Measurements from ENCODE around the gene LRP8. TPM values are rescaled to one million over a fixed set of nuclear protein-coding genes. Genes with fewer than 3 reads are reported as not detected.
A peak's percentile ranks its signal among the peaks of the same experiment; 100 is the strongest.

LRP8 gene
- total and polyA plus RNA-seq, 9 of the 15 experiments (the other 6 are each of a cell fraction or from before 2014, with no cell fraction given) = 7.1 to 56.1 (median 31.3) TPM

DNA sequence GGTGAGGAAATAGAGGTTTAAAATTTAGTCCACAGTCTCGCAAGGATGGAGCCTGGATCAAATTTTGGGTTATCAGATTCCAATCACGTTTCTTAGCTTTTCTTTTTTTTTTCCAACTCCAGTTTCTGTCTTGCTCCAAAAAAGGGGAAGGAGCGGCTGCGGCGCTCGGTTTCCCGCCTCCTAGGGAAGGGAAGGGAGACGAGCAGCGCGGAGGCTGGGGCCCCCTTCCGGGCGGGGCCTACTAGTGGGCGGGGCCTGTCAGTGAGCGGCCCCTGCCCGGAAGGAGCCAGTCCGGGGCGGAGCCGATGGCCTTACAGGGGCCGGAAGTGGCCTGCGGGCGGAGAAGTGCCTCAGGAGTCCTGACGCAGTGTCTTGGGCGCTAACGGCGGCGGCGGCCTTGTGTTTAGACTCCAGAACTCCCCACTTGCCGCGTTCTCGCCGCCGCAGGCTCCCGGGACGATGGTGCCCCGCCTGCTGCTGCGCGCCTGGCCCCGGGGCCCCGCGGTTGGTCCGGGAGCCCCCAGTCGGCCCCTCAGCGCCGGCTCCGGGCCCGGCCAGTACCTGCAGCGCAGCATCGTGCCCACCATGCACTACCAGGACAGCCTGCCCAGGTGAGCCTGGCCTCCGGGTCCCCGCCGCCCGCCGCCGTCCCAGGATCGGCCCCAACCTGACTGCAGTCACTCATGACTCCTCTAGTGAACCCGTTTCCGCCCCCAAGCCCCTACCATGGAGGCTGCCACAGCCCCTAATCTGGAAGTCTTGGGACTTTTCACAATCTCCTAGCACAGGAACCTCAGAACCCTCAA, 131.2 kb downstream of the LRP8 start, which contains the start of gene CPT2 (continued):
- TF ChIP-seq ZNF311 (CRISPR knock-in tag; IDR thresholded peaks at IDR 0.05) (no peak), ELF4 (CRISPR knock-in tag; IDR thresholded peaks at IDR 0.05) (0 out of 2 replicates have a peak, but pooled peaks have one; percentile 76), YBX1 (IDR thresholded peaks at IDR 0.05) (no peak), PBX2 (CRISPR knock-in tag; IDR thresholded peaks at IDR 0.05; ENCODE audit: low read depth) (no peak), PBX2 (tag; conservative IDR thresholded peaks at IDR 0.05; ENCODE audit: low read depth) (no peak), SMARCE1 (IDR thresholded peaks at IDR 0.05) (peak; percentile 72; the same call in 1 of the 2 replicates), HEY1 (CRISPR knock-in tag; IDR thresholded peaks at IDR 0.05; ENCODE audit: borderline replicate concordance) (no peak), ZNF592 (IDR thresholded peaks at IDR 0.05) (0 out of 2 replicates have a peak, but pooled peaks have one; percentile 13), PURB (CRISPR knock-in tag; IDR thresholded peaks at IDR 0.05; ENCODE audit: low read depth) (no peak), HDAC8 (tag; IDR thresholded peaks at IDR 0.05) (no peak), EGR1 (conservative IDR thresholded peaks at IDR 0.05) (peak; percentile 9; the same call in 1 of the 2 replicates), RFX1 (IDR thresholded peaks at IDR 0.05) (no peak), MAZ (CRISPR knock-in tag; conservative IDR thresholded peaks at IDR 0.05 in 1 of 2, IDR thresholded peaks at IDR 0.05 in 1 of 2) (peak; percentile 81 to 95), FOXP4 (CRISPR knock-in tag; IDR thresholded peaks at IDR 0.05; ENCODE audit: borderline replicate concordance) (no peak), ETV1 (tag; conservative IDR thresholded peaks at IDR 0.05; ENCODE audit: low read depth) (peak; percentile 79), SMAD1 (IDR thresholded peaks at IDR 0.05; ENCODE audit: low read depth, low read length, partially characterized antibody) (no peak), POLR3G (IDR thresholded peaks at IDR 0.05; ENCODE audit: extremely low read depth, insufficient read length, insufficient replicate concordance) (no peak), ZNF785 (CRISPR knock-in tag; IDR thresholded peaks at IDR 0.05) (no peak), EHMT2 (IDR thresholded peaks at IDR 0.05) (no peak)

Data from K562 (cell line).